GM19238 (cell line): ENCODE results near the gene GPRASP1.

Experiments used
- DNase-seq: peaks from one replicate; pipeline ENCODE4 v3.0.0; 2011; ENCODE audit warnings: low spot score; ENCODE audit not compliant: insufficient read length

The GPRASP1 gene

GRCh38 chrX:102696306-102696705 is 45.0 kb downstream of the GPRASP1 start:
- DNase-seq, result no peak

DNA sequence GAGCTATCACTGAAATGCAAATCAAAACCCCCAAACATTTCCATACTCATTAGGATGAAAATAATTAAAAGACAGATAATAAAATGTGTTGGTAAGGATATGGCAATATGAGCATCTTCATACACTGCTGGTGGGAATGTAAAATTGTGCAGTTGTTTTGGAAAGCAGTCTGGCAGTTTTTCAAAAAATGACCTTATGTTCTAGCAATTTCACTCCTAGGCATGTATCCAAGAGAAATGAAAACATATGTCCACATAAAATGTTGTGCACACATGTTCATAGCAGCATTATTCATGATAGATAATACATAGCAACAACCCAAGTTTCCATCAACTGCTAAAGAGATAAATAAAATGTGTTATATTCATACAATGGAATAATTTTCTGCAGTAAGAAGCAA is 46.2 kb downstream of the GPRASP1 start:
- no peak for DNase-seq
